IMR-90 (cell line): Measurements from ENCODE around the gene DGKH. TPM values are rescaled to one million over a fixed set of nuclear protein-coding genes. Genes with fewer than 3 reads are reported as not detected.

ENCODE experiments used
- ATAC-seq: fragments of 200-7000 bp; cut with Tn5 transposase; 2 replicates; pipeline ENCODE4 v1.9.1; 2020; ENCODE audit warnings: low read depth, mild to moderate bottlenecking, moderate library complexity
- BruUV-seq: library from RNA; stranded (reverse); fragments of 400-500 nt; replicated peaks from 2 replicates; lab custom pipeline; 2021; lab: Mats Ljungman, UMichigan
- CTCF ChIA-PET: fragments of 300-600 bp; formaldehyde crosslinking; extraction: SDS; loops from one replicate; lab custom pipeline; 2021; ENCODE audit warnings: antibody characterized with exemption; lab: Yijun Ruan, JAX
- POLR2A ChIA-PET: fragments of 300-600 bp; sonication (Branson Sonifier 250); formaldehyde crosslinking; loops from one replicate; lab custom pipeline; 2022; ENCODE audit warnings: antibody characterized with exemption; ENCODE audit not compliant: unreplicated experiment; lab: Charles Lee
- DNase-seq: peaks from one replicate; pipeline ENCODE4 v3.0.0; 2013
- H2AFZ ChIP-seq: replicated peaks from 2 replicates; pipeline ENCODE3; 2013; ENCODE audit warnings: low read length, mild to moderate bottlenecking; ENCODE audit not compliant: poor library complexity
- H2AK5ac ChIP-seq: 2 replicates; pipeline ENCODE4 v1.6.1; 2013; ENCODE audit warnings: low read depth, low read length, inconsistent platforms
- H2AK9ac ChIP-seq: replicated peaks from 2 replicates; pipeline ENCODE3; 2013; ENCODE audit warnings: mild to moderate bottlenecking, low read depth, low read length, moderate library complexity; ENCODE audit not compliant: poor library complexity
- H2BK120ac ChIP-seq: 2 replicates; pipeline ENCODE4 v1.6.1; 2013; ENCODE audit warnings: low read depth, low read length, inconsistent platforms
- H2BK15ac ChIP-seq: 3 replicates; pipeline ENCODE4 v1.6.1; 2013; ENCODE audit warnings: low read depth, low read length, inconsistent platforms
- H2BK20ac ChIP-seq: 2 replicates; pipeline ENCODE4 v1.6.1; 2013; ENCODE audit warnings: low read depth, mild to moderate bottlenecking, inconsistent platforms, low read length, moderate library complexity
- H2BK5ac ChIP-seq: 2 replicates; pipeline ENCODE4 v1.6.1; 2013; ENCODE audit warnings: mild to moderate bottlenecking, low read depth, low read length, inconsistent platforms; ENCODE audit not compliant: poor library complexity, severe bottlenecking
- H3K14ac ChIP-seq: replicated peaks from 2 replicates; pipeline ENCODE4 v1.6.1; 2013; ENCODE audit warnings: low read depth, low read length, inconsistent platforms
- H3K18ac ChIP-seq: 2 replicates; pipeline ENCODE4 v1.6.1; 2013; ENCODE audit warnings: low read depth, low read length, control low read depth
- H3K23ac ChIP-seq: 2 replicates; pipeline ENCODE4 v1.6.1; 2013; ENCODE audit warnings: low read depth, low read length, inconsistent platforms
- H3K27ac ChIP-seq: 2 replicates; pipeline ENCODE4 v1.5.1; 2013; ENCODE audit warnings: mild to moderate bottlenecking, control low read depth, low read length; ENCODE audit not compliant: insufficient read depth
- H3K27me3 ChIP-seq: 2 replicates; pipeline ENCODE4 v1.6.1; 2013; ENCODE audit warnings: low read length; ENCODE audit not compliant: control insufficient read depth, insufficient read depth
- H3K36me3 ChIP-seq: 2 replicates; pipeline ENCODE4 v1.6.1; 2013; ENCODE audit warnings: low read length, mixed read lengths; ENCODE audit not compliant: control insufficient read depth, insufficient read depth
- H3K4ac ChIP-seq: 2 replicates; pipeline ENCODE4 v1.6.1; 2013; ENCODE audit warnings: low read depth, low read length, inconsistent platforms
- H3K4me1 ChIP-seq: 2 replicates; pipeline ENCODE4 v1.6.1; 2013; ENCODE audit warnings: low read length, mixed read lengths; ENCODE audit not compliant: control insufficient read depth, insufficient read depth
- H3K4me2 ChIP-seq: 2 replicates; pipeline ENCODE4 v1.6.1; 2013; ENCODE audit warnings: low read depth, mild to moderate bottlenecking, control low read depth, low read length, moderate library complexity
- H3K4me3 ChIP-seq: 2 replicates; pipeline ENCODE4 v1.5.1; 2013; ENCODE audit warnings: low read depth, mild to moderate bottlenecking, control low read depth, low read length, moderate library complexity; ENCODE audit not compliant: insufficient read depth
- H3K56ac ChIP-seq: 2 replicates; pipeline ENCODE4 v1.6.1; 2013; ENCODE audit warnings: low read length, inconsistent platforms; ENCODE audit not compliant: insufficient read depth; ENCODE audit errors: extremely low read depth
- H3K79me1 ChIP-seq, 2 experiments: 2 replicates each; pipeline ENCODE4 v1.6.1; 2013; ENCODE audit warnings: low read length in 2 of 2, inconsistent platforms in 1 of 2, low read depth in 1 of 2
- H3K9ac ChIP-seq: 2 replicates; pipeline ENCODE4 v1.6.1; 2013; ENCODE audit warnings: low read depth, low read length, control low read depth
- H3K9me1 ChIP-seq: 2 replicates; pipeline ENCODE4 v1.6.1; 2013; ENCODE audit warnings: low read length, inconsistent platforms; ENCODE audit not compliant: insufficient read depth
- H3K9me3 ChIP-seq: 2 replicates; pipeline ENCODE4 v1.6.1; 2013; ENCODE audit warnings: low read length; ENCODE audit not compliant: control insufficient read depth, insufficient read depth
- H4K20me1 ChIP-seq: 2 replicates; pipeline ENCODE4 v1.6.1; 2013; ENCODE audit warnings: low read length, inconsistent platforms; ENCODE audit not compliant: insufficient read depth
- H4K5ac ChIP-seq: 2 replicates; pipeline ENCODE4 v1.6.1; 2013; ENCODE audit warnings: mild to moderate bottlenecking, low read depth, low read length, control low read depth
- H4K8ac ChIP-seq, 2 experiments: 2 replicates each; pipeline ENCODE4 v1.6.1; 2013; ENCODE audit warnings: low read depth in 2 of 2, low read length in 2 of 2, control low read depth in 1 of 2, inconsistent platforms in 1 of 2
- H4K91ac ChIP-seq: 2 replicates; pipeline ENCODE4 v1.6.1; 2013; ENCODE audit warnings: low read depth, low read length, inconsistent platforms; ENCODE audit not compliant: insufficient read depth
- BHLHE40 ChIP-seq: fragments of 150-350 bp; IDR thresholded peaks from 2 replicates; pipeline ENCODE4 v1.6.1; 2016; ENCODE audit warnings: mild to moderate bottlenecking, low read depth, low read length
- CEBPB ChIP-seq: IDR thresholded peaks from 2 replicates; pipeline ENCODE4 v1.6.1; 2012; ENCODE audit warnings: low read depth, low read length, improper control_type of control experiment
- CHD1 ChIP-seq: IDR thresholded peaks from 2 replicates; pipeline ENCODE4 v1.6.1; 2012; ENCODE audit warnings: low read depth, low read length, improper control_type of control experiment
- FOS ChIP-seq: fragments of 150-350 bp; IDR thresholded peaks from 2 replicates; pipeline ENCODE4 v1.6.1; 2016; ENCODE audit warnings: low read depth, low read length
- MAFK ChIP-seq: IDR thresholded peaks from 2 replicates; pipeline ENCODE4 v1.6.1; 2012; ENCODE audit warnings: low read depth, low read length, improper control_type of control experiment
- MAZ ChIP-seq: IDR thresholded peaks from 2 replicates; pipeline ENCODE4 v1.6.1; 2012; ENCODE audit warnings: low read depth, mild to moderate bottlenecking, low read length, improper control_type of control experiment, moderate library complexity, borderline replicate concordance
- NFE2L2 ChIP-seq: fragments of 150-350 bp; IDR thresholded peaks from 2 replicates; pipeline ENCODE4 v1.6.1; 2016; ENCODE audit warnings: low read depth, mild to moderate bottlenecking, low read length
- POLR2A ChIP-seq: IDR thresholded peaks from 2 replicates; pipeline ENCODE4 v1.6.1; 2012; ENCODE audit warnings: mild to moderate bottlenecking, low read depth, low read length
- RCOR1 ChIP-seq: IDR thresholded peaks from 2 replicates; pipeline ENCODE4 v1.6.1; 2012; ENCODE audit warnings: mild to moderate bottlenecking, low read length, improper control_type of control experiment; ENCODE audit not compliant: insufficient replicate concordance
- RFX5 ChIP-seq: IDR thresholded peaks from 2 replicates; pipeline ENCODE4 v1.8.0; 2012; ENCODE audit warnings: low read depth, mild to moderate bottlenecking, low read length, moderate library complexity
- SMC3 ChIP-seq: fragments of 150-350 bp; IDR thresholded peaks from 2 replicates; pipeline ENCODE4 v1.6.1; 2016; ENCODE audit warnings: low read depth, mild to moderate bottlenecking, antibody characterized with exemption, low read length, moderate library complexity
- USF2 ChIP-seq: fragments of 150-350 bp; IDR thresholded peaks from 2 replicates; pipeline ENCODE4 v1.6.1; 2017; ENCODE audit warnings: mild to moderate bottlenecking, antibody characterized with exemption, low read length, low read depth
- WGBS, 2 experiments: methylation state at CpG; one replicate each; pipeline versions ENCODE4 v1.1.5 to v1.1.7; 2013; ENCODE audit warnings: missing lambda C conversion rate in 2 of 2; ENCODE audit not compliant: insufficient read length in 1 of 2; ENCODE audit errors: extremely low coverage in 2 of 2; 5-methylcytosine and 5-hydroxymethylcytosine counted together
- dilution Hi-C: fragments of 300-500 bp; cut with HindIII; formaldehyde crosslinking; loops from one replicate; pipeline ENCODE4 v1.14.3; 2018; ENCODE audit warnings: low sequenced_read_pairs; ENCODE audit not compliant: unreplicated experiment
- in situ Hi-C: fragments of 300-500 bp; cut with MboI; formaldehyde crosslinking; loops from 3 replicates; pipeline ENCODE4 v1.14.3; 2019; ENCODE audit warnings: low sequenced_read_pairs, inconsistent platforms, mixed read lengths
- intact Hi-C: fragments of 100-400 bp; cut with micrococcal nuclease; formaldehyde crosslinking; loops from 2 replicates; pipeline ENCODE4 v1.10.0; 2022
- polyA plus RNA-seq, 3 experiments: library from polyadenylated mRNA; depleted of rRNA; stranded (reverse); fragments of >200 nt; gene quantifications; 2 replicates each; pipeline ENCODE4 v1.2.3, GENCODE V29; 2012; ENCODE audit warnings: low replicate concordance in 1 of 3
- total RNA-seq: library from RNA; depleted of rRNA; stranded (reverse); fragments of >200 nt; gene quantifications from 2 replicates; pipeline ENCODE4 v1.2.3, GENCODE V29; 2012
- TF ChIP-seq, protein P1 (sequence below): fragments of 150-350 bp; IDR thresholded peaks from 2 replicates; pipeline ENCODE4 v1.6.1; 2016; ENCODE audit warnings: low read depth, mild to moderate bottlenecking, low read length, moderate library complexity, borderline replicate concordance
- TF ChIP-seq, protein P2 (sequence below): conservative IDR thresholded peaks from 2 replicates; pipeline ENCODE4 v1.5.1; 2012; ENCODE audit warnings: mild to moderate bottlenecking, low read depth, low read length, improper control_type of control experiment

Gene DGKH
- total and polyA plus RNA-seq, 2 of the 4 experiments (the other 2 are of a cell fraction) = 2.0 to 13.4 TPM

DNA sequence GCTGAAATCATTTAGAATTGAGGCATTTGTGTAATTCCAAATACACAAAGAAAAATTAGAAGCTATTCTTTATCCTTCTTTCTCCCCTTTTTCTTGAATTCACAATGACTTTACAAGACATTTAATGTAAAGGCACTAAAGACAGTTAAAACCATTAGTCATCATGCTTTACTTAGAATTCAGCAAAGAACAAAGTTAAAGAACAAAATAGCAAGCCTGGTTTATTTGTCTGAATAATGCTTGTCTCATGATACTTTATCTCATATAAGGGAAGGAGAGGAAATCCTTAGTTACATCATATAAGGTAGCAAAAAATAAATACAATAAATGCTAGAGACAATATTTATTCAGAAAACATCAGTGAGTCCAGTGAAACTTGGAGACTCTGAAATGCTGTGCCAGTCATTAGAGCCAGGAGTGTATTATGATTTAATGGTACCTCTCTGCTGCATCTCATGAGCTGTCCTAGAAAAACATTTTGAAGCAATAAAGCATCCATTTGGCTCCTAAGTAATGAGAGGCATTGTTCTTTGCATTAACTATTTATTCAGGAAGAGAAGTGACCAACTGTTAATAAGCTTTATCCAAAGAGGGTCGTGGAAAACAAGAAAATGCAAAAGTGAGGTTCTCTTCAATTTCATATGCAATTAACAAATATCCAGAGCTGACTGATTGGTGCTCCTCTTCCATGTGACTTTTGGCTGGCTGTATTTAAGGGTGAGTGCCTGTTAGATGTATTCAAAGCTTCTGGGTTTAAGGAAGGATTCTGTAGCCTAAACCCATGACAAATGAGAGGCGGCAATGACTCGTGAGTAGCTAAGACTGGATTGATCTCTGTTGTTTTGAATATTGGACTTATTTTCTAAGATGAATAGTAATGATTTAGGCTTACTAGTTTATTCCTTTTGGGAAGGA lies 105.0 kb downstream of the DGKH start:
- DNase-seq = peak; percentile 22
- CTCF ChIA-PET = no interaction called here

More for the DNA sequence above, 105.0 kb downstream of the DGKH start:
- POLR2A ChIA-PET = no interaction called here
- Histone ChIP-seq H3K9ac (no peak overlapping the region), H2AFZ (no peak overlapping the region), H3K27me3 (no peaks in the 10 kb centered on the region), H3K9me1 (no peaks in the 10 kb centered on the region; the same call in 1 of the 2 replicates), H3K4ac (no peak overlapping the region), H2AK5ac (no peak overlapping the region), H3K4me1 (peaks cover 4% of the 10 kb centered on the region; the same call in 1 of the 2 replicates), H2BK5ac (no peak overlapping the region), H3K23ac (no peak overlapping the region), H2BK15ac (no peak overlapping the region), H3K36me3 (peaks cover 8% of the 10 kb centered on the region), H3K79me1 (peaks cover 3 to 13% of the 10 kb centered on the region in 2 experiments; a peak in 2 of 4 replicates), H3K18ac (no peak overlapping the region), H3K14ac (no peak overlapping the region), H3K4me2 (no peak overlapping the region), H2AK9ac (no peak overlapping the region), H3K27ac (no peak overlapping the region), H4K20me1 (no peaks in the 10 kb centered on the region), H3K4me3 (no peak overlapping the region), H4K5ac (no peak overlapping the region), H3K56ac (no peak overlapping the region), H3K9me3 (no peaks in the 10 kb centered on the region), H2BK120ac (no peak overlapping the region), H4K91ac (no peak overlapping the region), H2BK20ac (no peak overlapping the region), H4K8ac (no peak overlapping the region)
- no CpG with 5 or more reads among the region's 3 CpGs for whole genome bisulfite sequencing, 2 experiments
- dilution Hi-C loops = no loop called here
- BruUV-seq = no TSS peak
- TF ChIP-seq CHD1 (no peak), BHLHE40 (no peak), RCOR1 (no peak), SMC3 (no peak), POLR2A (no peak), FOS (no peak), RFX5 (no peak), USF2 (no peak), MAZ (no peak), CEBPB (no peak), MAFK (no peak), NFE2L2 (no peak)
- TF ChIP-seq, protein P1, sequence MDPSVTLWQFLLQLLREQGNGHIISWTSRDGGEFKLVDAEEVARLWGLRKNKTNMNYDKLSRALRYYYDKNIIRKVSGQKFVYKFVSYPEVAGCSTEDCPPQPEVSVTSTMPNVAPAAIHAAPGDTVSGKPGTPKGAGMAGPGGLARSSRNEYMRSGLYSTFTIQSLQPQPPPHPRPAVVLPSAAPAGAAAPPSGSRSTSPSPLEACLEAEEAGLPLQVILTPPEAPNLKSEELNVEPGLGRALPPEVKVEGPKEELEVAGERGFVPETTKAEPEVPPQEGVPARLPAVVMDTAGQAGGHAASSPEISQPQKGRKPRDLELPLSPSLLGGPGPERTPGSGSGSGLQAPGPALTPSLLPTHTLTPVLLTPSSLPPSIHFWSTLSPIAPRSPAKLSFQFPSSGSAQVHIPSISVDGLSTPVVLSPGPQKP = no peak
- TF ChIP-seq, protein P2, sequence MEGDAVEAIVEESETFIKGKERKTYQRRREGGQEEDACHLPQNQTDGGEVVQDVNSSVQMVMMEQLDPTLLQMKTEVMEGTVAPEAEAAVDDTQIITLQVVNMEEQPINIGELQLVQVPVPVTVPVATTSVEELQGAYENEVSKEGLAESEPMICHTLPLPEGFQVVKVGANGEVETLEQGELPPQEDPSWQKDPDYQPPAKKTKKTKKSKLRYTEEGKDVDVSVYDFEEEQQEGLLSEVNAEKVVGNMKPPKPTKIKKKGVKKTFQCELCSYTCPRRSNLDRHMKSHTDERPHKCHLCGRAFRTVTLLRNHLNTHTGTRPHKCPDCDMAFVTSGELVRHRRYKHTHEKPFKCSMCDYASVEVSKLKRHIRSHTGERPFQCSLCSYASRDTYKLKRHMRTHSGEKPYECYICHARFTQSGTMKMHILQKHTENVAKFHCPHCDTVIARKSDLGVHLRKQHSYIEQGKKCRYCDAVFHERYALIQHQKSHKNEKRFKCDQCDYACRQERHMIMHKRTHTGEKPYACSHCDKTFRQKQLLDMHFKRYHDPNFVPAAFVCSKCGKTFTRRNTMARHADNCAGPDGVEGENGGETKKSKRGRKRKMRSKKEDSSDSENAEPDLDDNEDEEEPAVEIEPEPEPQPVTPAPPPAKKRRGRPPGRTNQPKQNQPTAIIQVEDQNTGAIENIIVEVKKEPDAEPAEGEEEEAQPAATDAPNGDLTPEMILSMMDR = no peak
- peak; percentile 32 for ATAC-seq
- in situ Hi-C loops = no loop called here
- intact Hi-C loops = no loop called here
